Effector memory CD4-positive, alpha-beta T cell (primary cell): ENCODE measurements around the gene XDH.

Experiments
- DNase-seq, 3 donors: peaks; one replicate each; pipeline ENCODE4 v3.0.0-alpha.2; 2020
- H3K27ac ChIP-seq: 2 replicates; pipeline ENCODE4 v1.7.0; 2013; ENCODE audit warnings: mild to moderate bottlenecking, low read length, moderate library complexity; ENCODE audit not compliant: insufficient read depth, poor library complexity, severe bottlenecking
- H3K27me3 ChIP-seq: replicated peaks from 2 replicates; pipeline ENCODE4 v1.7.0; 2013; ENCODE audit warnings: mild to moderate bottlenecking, low read length; ENCODE audit not compliant: insufficient read depth, control insufficient read depth, poor library complexity, severe bottlenecking
- H3K36me3 ChIP-seq: 2 replicates; pipeline ENCODE4 v1.7.0; 2013; ENCODE audit warnings: mild to moderate bottlenecking, low read length, moderate library complexity; ENCODE audit not compliant: control insufficient read depth, insufficient read depth
- H3K4me1 ChIP-seq: 2 replicates; pipeline ENCODE4 v1.7.0; 2013; ENCODE audit warnings: low read length, mild to moderate bottlenecking; ENCODE audit not compliant: control insufficient read depth, insufficient read depth, poor library complexity, severe bottlenecking
- H3K4me3 ChIP-seq: 2 replicates; pipeline ENCODE4 v1.7.0; 2013; ENCODE audit warnings: low read length, low read depth, mild to moderate bottlenecking; ENCODE audit not compliant: insufficient read depth, poor library complexity, severe bottlenecking
- H3K9me3 ChIP-seq: 2 replicates; pipeline ENCODE4 v1.7.0; 2013; ENCODE audit warnings: mild to moderate bottlenecking, low read length, moderate library complexity; ENCODE audit not compliant: control insufficient read depth

The XDH gene

DNA sequence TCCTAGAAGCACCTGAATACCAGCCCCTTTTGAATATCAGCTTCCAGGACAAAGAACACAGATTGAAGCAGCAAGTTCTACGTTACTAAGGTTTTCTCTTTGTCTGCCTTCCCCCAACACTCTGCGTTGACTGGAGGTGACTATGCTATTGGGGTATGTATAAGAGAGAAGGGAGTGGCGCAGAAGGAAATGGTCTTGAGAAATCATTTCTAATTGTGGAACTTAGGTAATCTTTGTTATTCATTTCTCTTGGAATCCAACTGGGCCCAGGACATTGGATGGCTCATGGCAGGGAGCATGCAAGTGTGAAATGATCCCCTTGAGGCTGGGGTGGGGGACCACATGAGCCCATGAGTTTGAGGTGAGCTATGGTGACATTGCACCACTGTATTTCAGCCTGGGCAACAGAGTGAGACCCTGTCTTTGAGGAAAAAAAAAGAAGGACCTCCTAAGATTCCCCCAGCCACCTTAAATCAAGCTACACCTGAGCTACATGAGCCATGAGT, 29.7 kb downstream of the XDH start:
- H3K27ac ChIP-seq, result no peak overlapping the region
- no peak for DNase-seq
- H3K9me3 ChIP-seq, result no peaks in the 10 kb centered on the region

DNA sequence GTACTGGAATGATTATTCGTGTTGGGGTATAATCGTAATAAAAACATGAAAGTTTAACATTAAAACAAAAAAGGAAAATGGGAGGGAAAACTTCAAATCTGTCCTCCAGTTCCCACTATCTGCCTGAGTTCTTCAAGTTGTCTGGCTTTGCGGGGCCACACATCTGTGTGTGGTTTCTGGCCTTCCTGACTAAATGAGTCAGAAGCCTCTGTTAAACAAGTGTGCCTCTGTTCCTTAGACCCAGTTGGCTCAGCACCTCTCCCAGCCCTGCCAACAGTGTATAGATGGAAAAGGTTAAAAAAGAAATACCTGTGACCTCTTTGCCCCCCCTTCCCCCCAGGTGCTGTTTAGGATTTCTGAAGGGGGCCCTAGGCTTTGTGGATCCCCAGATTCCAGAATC, 30.2 kb downstream of the XDH start:
- Histone ChIP-seq H3K9me3 (no peaks in the 10 kb centered on the region), H3K27ac (no peak overlapping the region), H3K27me3 (no peaks in the 10 kb centered on the region), H3K4me3 (no peak overlapping the region), H3K4me1 (no peaks in the 10 kb centered on the region), H3K36me3 (no peaks in the 10 kb centered on the region)
- DNase-seq, result no peak

More for the DNA sequence above, 29.7 kb downstream of the XDH start:
- Histone ChIP-seq H3K27me3 (no peaks in the 10 kb centered on the region), H3K36me3 (no peaks in the 10 kb centered on the region), H3K4me3 (no peak overlapping the region), H3K4me1 (no peaks in the 10 kb centered on the region)

DNA sequence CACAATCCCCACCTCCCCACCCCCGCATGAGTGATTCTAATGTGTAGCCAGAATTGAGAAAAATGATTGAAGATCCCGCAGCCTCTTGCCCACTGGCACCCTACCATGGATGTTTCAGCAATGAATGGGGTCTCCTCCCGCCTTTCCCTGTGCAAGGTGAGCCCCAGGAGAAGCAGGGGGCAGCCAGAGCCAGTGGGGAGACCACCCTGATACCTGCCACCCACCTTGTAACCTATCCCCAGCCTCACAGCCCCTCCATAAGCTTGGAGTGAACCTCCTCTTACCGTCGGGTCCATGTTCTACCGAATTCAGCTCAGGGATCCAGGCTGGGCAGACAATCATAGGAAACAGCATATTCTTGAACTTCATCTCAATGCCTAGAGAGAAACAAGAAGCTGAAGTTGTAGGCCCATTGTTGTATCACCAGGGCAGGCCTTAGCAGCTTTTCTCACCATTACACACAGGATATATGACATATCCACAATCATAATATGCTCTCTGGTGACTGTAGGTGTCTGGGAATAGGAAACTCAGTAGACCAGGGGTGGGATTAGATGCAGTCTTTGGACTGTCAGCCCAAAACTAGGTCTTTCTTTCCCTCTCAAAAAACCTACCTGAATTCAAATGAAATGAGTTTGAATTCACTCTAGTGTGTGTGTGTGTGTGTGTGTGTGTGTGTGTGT, 30.9 kb downstream of the XDH start:
- no peaks in the 10 kb centered on the region for H3K4me1 ChIP-seq
- H3K4me3 ChIP-seq, result no peak overlapping the region
- no peak overlapping the region for H3K27ac ChIP-seq
- no peaks in the 10 kb centered on the region for H3K27me3 ChIP-seq
- no peaks in the 10 kb centered on the region for H3K9me3 ChIP-seq
- no peaks in the 10 kb centered on the region for H3K36me3 ChIP-seq
- no peak for DNase-seq

DNA sequence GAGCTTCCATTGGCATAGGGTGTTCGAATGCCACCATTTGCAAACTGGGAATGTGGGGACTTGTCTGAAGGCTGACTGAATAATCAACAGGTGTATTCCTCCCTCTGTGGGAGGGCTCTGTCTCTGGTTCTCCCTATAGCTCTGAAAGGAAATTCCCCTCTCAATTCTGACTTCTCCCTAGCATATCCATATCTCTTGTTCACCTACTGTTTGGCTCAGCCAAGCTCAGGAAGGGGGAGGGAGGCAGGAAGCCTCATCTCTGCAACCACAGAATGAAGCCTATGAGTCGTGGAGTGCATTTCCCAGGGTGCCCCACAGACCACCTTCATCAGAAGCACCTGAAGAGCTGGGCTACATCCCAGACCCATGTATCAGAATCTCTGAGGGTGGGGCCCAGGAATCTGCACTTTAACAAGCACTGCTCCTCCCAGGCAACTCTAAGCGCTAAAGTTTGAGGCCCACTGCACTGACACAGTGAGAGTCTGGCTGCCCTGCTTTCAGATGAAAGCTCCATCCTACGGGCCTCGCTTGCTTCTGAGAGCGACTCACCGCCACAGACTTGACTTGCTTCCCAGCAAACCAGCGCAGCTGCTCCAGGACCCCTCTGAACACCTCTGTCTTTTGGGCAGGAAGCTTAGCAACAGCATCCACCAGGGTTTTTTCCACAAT, 32.0 kb downstream of the XDH start:
- H3K27ac ChIP-seq, result no peak overlapping the region
- no peaks in the 10 kb centered on the region for H3K36me3 ChIP-seq
- H3K27me3 ChIP-seq, result no peaks in the 10 kb centered on the region
- no peak for DNase-seq
- H3K4me1 ChIP-seq, result no peaks in the 10 kb centered on the region
- no peaks in the 10 kb centered on the region for H3K9me3 ChIP-seq
- no peak overlapping the region for H3K4me3 ChIP-seq

DNA sequence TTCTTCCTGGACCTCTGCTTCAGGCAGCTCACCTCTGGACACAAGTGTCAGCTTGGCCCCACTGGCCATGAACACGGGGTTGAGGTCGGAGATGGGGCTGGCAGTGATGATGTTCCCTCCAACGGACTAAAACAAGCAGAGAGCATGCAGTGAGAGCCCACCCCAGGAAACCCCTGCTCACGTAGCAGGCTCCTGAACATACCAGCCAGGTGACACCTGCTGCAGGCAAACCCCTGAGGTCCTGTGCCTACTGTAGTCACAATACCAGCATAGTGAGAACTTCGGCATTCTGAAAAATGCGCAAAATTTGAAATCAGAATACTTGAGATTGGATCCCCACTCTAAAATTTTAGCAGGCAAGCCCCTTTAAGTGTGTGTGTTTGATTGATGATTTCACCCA, 32.9 kb downstream of the XDH start:
- H3K4me3 ChIP-seq, result no peak overlapping the region
- no peaks in the 10 kb centered on the region for H3K36me3 ChIP-seq
- no peak for DNase-seq
- no peaks in the 10 kb centered on the region for H3K9me3 ChIP-seq
- no peaks in the 10 kb centered on the region for H3K4me1 ChIP-seq
- H3K27ac ChIP-seq, result no peak overlapping the region
- H3K27me3 ChIP-seq, result no peaks in the 10 kb centered on the region

DNA sequence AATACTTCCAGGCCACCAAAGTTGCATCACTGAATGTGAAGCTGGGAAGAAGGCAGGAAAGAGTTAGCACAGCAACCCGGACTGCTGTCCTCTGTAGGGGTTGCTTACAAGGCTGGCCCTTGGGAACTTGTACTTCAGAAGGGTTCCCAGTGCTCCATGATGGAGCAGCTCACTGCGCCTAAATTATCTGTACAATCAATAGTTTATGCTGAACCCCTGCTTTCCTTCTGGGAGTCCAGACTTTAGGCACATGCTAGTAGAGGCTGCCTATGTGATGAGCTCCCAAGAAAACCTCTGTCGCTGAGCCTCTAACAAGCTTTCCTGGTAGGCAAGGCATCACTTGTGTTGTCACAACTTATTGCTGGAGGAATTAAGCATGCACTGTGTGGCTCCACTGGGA, 34.3 kb downstream of the XDH start:
- Histone ChIP-seq H3K9me3 (no peaks in the 10 kb centered on the region), H3K27ac (no peak overlapping the region), H3K4me3 (no peak overlapping the region), H3K27me3 (no peaks in the 10 kb centered on the region), H3K4me1 (no peaks in the 10 kb centered on the region), H3K36me3 (no peaks in the 10 kb centered on the region)
- no peak for DNase-seq

DNA sequence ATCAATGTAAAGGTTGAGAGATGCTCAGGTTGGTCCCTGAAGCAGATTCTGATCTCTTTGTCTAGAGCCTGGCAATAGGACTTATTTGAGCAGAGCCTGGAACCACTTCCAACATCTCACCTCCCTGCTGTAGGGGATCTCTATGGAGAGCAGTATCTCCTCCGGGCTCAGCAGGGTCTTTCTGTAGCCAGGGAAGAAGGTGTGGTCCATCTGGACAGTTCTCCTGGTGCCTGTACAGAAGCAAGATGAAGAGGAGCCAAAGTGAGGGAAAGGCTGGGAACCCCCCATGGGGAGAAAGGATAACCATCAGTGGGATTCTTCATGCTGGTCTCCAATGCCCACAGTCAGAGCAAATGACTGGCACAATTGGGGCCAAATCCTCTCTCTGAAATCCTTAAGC, 34.8 kb downstream of the XDH start:
- Histone ChIP-seq H3K36me3 (no peaks in the 10 kb centered on the region), H3K27me3 (no peaks in the 10 kb centered on the region), H3K4me1 (no peaks in the 10 kb centered on the region), H3K9me3 (no peaks in the 10 kb centered on the region), H3K4me3 (no peak overlapping the region), H3K27ac (no peak overlapping the region)
- no peak for DNase-seq

DNA sequence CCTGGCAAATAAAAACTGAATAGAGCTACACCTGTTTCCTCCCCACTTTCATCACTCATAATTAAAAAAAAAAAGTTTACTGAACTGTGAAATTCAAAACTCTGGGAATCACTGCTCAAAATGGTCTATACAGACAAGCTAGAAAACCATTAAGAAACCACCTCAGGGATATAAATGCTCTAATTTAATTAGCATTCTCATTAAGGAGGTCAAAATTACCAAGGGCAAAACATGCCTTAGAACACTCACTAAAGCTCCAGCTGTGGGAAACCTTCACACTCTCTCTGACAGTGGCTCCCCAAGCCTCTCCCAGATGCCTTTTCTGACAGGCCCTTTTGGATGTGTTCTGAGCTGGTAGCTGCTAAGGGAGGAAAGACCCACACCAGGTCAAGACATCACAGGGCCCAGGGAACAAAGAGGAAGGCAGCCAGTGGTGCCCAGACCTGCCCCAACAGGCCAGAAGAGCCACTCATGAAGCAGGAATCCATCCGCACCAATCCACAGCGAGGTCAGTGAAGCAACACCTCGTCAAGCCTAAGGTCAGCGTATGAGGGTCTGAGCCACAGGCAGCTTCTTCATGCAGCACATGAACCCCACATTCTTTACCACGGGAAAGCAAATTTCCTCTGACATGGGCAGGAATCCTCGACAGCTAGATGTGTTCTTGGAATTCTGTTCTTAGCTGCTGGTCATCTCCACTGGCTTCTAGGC, 35.6 kb downstream of the XDH start:
- no peak for DNase-seq
- Histone ChIP-seq H3K36me3 (no peaks in the 10 kb centered on the region), H3K4me1 (no peaks in the 10 kb centered on the region), H3K9me3 (no peaks in the 10 kb centered on the region), H3K4me3 (no peak overlapping the region), H3K27ac (no peak overlapping the region), H3K27me3 (no peaks in the 10 kb centered on the region)

DNA sequence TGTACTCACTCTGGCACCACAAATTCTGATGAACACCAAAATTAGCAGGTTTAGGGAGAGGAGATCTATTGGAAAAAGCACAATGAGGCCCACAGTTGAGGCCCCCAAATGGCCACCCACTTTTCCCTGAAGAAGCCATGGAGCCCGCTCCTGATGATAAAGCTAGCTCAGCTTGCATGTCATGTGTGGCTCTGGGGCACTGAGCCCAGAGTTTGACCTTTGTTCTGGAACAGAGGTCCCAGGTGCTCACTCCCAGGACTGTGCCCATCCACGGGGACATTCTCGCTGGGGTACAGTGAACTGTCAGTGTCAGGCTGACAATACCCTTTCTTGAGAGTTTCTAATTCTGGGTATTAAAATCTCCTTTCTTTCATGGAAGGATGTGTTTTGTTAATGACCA, 36.2 kb downstream of the XDH start:
- Histone ChIP-seq H3K4me1 (no peaks in the 10 kb centered on the region), H3K36me3 (no peaks in the 10 kb centered on the region), H3K27ac (no peak overlapping the region), H3K4me3 (no peak overlapping the region), H3K9me3 (no peaks in the 10 kb centered on the region), H3K27me3 (no peaks in the 10 kb centered on the region)
- no peak for DNase-seq

DNA sequence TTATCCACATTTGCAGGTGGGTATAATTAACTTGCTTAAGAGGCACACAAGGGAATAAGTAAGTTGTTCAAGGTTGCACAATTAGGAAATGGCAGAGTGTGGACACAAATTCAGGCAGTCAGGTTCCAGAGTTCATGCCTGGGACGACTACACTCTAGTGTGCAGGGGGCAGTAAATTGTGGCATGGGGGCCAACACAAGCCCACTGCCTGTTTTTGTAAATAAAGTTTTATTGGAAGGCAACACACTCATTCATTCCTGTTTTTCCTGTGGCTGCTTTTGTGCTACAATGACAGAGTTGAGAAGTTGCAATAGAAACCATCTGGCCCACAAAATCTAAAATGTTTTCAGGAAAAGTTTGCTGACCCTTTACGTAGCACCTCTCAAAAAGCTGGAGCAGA, 41.4 kb downstream of the XDH start:
- Histone ChIP-seq H3K27ac (no peak overlapping the region), H3K9me3 (no peaks in the 10 kb centered on the region), H3K27me3 (no peaks in the 10 kb centered on the region), H3K4me1 (no peaks in the 10 kb centered on the region), H3K4me3 (no peak overlapping the region), H3K36me3 (no peaks in the 10 kb centered on the region)
- no peak for DNase-seq
